PC-3 (cell line): Measurements from ENCODE around the gene ICAM1.

Source experiments
- EZH2 ChIP-seq: fragments of 300-600 bp; sonication (generic); IDR thresholded peaks from one replicate; pipeline ENCODE4 v1.6.1; 2017; ENCODE audit warnings: antibody characterized with exemption, mild to moderate bottlenecking, low read length; ENCODE audit not compliant: unreplicated experiment
- EZH2phosphoT487 ChIP-seq: fragments of 300-600 bp; sonication (generic); IDR thresholded peaks from 2 replicates; pipeline ENCODE4 v1.6.1; 2018; ENCODE audit warnings: mild to moderate bottlenecking, antibody characterized with exemption, low read length, borderline replicate concordance
- TF ChIP-seq, protein P1 (sequence below): fragments of 300-600 bp; sonication (generic); conservative IDR thresholded peaks from 2 replicates; pipeline ENCODE4 v1.5.1; 2017; ENCODE audit warnings: antibody characterized with exemption, low read depth, mild to moderate bottlenecking, low read length

DNA sequence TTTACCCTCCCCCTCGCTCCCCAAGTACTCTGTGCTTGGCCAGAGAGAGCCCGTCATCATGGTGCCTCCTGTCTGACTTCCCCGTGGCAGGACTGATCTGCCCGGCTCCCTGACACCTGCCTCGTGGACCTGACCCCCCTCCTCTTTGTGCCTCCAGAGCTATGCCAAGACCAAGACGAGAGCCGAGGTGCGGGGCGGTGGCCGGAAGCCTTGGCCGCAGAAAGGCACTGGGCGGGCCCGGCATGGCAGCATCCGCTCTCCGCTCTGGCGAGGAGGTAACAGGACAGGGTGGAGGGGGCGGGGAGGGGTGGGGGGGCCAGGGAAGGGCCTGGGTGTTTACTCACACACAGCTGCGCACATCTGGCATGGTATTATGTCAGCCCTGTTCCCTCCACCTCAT is 14.4 kb upstream of the ICAM1 start:
- TF ChIP-seq EZH2, result no peak
- no peak for TF ChIP-seq EZH2phosphoT487
- TF ChIP-seq, protein P1, sequence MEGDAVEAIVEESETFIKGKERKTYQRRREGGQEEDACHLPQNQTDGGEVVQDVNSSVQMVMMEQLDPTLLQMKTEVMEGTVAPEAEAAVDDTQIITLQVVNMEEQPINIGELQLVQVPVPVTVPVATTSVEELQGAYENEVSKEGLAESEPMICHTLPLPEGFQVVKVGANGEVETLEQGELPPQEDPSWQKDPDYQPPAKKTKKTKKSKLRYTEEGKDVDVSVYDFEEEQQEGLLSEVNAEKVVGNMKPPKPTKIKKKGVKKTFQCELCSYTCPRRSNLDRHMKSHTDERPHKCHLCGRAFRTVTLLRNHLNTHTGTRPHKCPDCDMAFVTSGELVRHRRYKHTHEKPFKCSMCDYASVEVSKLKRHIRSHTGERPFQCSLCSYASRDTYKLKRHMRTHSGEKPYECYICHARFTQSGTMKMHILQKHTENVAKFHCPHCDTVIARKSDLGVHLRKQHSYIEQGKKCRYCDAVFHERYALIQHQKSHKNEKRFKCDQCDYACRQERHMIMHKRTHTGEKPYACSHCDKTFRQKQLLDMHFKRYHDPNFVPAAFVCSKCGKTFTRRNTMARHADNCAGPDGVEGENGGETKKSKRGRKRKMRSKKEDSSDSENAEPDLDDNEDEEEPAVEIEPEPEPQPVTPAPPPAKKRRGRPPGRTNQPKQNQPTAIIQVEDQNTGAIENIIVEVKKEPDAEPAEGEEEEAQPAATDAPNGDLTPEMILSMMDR, result no peak
